Measurements from ENCODE around the gene LOXL4.
A peak's percentile ranks its signal among the peaks of the same experiment; 100 is the strongest.

The LOXL4 gene

DNA sequence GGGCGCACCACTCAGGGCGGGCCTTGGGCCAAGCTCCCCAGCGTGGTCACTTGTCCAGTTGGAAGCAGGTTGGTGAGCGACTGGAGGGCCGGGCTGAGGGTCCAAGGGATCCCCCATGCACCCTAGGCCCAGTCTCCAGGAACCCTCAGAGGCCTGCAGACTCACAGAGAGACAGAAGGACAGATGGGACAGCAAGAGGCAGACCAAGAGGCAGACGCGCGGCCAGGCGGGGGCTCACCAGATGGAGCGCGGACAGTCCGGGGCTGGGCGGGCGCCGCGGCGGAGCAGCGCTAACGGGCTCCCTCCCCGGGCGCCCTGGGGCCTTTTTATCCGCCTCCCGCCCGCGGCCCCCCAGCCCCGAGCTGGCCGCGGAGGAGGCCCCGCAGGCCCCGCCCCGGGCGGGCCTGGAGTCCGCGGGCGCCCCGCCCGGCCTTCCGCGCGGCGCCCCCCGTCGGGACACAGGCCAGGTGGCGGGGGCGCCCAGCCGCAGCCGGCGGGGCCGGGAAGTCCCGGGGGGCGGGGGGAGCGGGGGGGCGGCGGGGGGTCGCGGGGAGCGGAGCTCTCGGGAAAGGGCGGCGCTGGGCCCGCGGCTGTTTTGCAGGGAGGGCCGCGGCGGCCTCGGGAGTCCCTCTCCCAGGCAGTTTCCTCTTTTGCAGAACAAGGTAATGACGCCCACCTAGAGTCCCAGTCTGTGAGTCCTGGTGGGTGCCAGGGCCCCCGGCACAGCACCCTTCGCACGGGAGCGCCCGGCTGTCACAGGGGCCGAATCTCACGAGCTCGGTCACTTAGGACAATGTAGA lies at the start of gene LOXL4:
Gene LOXL4 (minus strand): TSS at position 301 of the 800 bp plus-strand sequence. CDS start 5,175 bp downstream, outside the sequence.
- peak within 1 kb of the TSS; percentile 80 for H3K27ac ChIP-seq (ENCODE audit: low read length)
- H3K9ac ChIP-seq (ENCODE audit: low read length in 2 of 2) = peak within 1 kb of the TSS; percentile 59 to 78
- H3K4me1 ChIP-seq (ENCODE audit: control insufficient read depth, insufficient read depth, low read length) = peaks cover 43% of the 10 kb centered on the region
- H3K4me3 ChIP-seq (ENCODE audit: low read length in 2 of 2) = peak within 1 kb of the TSS; percentile 67 to 71
- H3K27me3 ChIP-seq (ENCODE audit: control insufficient read depth in 1 of 2, insufficient read depth in 2 of 2, low read length in 2 of 2) = no peaks in the 10 kb centered on the region
- H3K9me3 ChIP-seq (ENCODE audit: control insufficient read depth in 2 of 2, low read length in 2 of 2) = no peaks in the 10 kb centered on the region
- H3K36me3 ChIP-seq (ENCODE audit: control insufficient read depth in 2 of 2, insufficient read depth in 2 of 2, low read length in 2 of 2) = no peaks in the 10 kb centered on the region

DNA sequence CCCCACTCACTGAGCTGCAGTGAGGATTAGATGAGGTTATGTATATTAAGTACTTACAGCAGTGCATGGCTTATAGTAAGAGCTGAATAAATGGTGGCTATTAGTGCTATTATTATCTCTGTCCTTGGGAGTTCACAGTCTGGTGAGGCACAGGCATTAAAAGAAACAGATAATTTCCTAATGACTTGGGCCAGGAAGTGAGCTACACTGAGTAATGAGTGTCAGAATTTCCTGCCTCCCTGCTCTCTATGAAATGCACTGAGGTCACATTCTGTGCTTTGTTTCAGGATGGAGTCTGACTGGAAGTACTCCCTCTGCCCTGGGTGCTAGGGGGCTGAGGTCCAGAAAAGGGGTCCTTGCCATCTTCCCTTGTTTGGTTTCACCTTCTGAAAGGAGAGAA lies 48.7 kb upstream of the LOXL4 start:
- H3K4me3 ChIP-seq (ENCODE audit: low read length in 2 of 2) = no peak overlapping the region
- H3K27ac ChIP-seq (ENCODE audit: low read length) = no peak overlapping the region
- H3K36me3 ChIP-seq (ENCODE audit: control insufficient read depth in 2 of 2, insufficient read depth in 2 of 2, low read length in 2 of 2) = no peaks in the 10 kb centered on the region
- H3K9ac ChIP-seq (ENCODE audit: low read length in 2 of 2) = no peak overlapping the region
- H3K9me3 ChIP-seq (ENCODE audit: control insufficient read depth in 2 of 2, low read length in 2 of 2) = no peaks in the 10 kb centered on the region
- H3K27me3 ChIP-seq (ENCODE audit: control insufficient read depth in 1 of 2, insufficient read depth in 2 of 2, low read length in 2 of 2) = no peaks in the 10 kb centered on the region
- H3K4me1 ChIP-seq (ENCODE audit: control insufficient read depth, insufficient read depth, low read length) = no peaks in the 10 kb centered on the region

DNA sequence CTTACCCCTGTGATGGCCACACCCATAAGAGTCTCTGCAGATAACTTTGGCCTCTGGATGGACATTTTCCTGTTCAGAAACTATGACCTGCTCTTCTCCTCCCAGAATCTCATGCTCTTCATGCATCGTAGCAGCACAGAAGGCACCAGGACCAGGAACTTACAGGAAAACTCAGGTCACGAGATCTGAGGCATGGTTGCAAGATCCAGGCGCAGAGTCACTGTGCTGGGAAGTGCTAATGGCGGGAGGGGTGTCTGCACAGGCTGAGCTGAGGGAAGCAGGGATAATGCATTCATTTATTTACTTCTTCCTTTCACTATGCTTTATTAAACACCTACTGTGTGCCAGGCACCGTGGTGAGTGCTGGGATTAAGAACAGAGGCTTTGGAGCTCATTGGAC lies 48.2 kb upstream of the LOXL4 start:
- Histone ChIP-seq H3K4me1 (ENCODE audit: control insufficient read depth, insufficient read depth, low read length) (no peaks in the 10 kb centered on the region), H3K27me3 (ENCODE audit: control insufficient read depth in 1 of 2, insufficient read depth in 2 of 2, low read length in 2 of 2) (no peaks in the 10 kb centered on the region), H3K4me3 (ENCODE audit: low read length in 2 of 2) (no peak overlapping the region), H3K27ac (ENCODE audit: low read length) (no peak overlapping the region), H3K9ac (ENCODE audit: low read length in 2 of 2) (no peak overlapping the region), H3K36me3 (ENCODE audit: control insufficient read depth in 2 of 2, insufficient read depth in 2 of 2, low read length in 2 of 2) (no peaks in the 10 kb centered on the region), H3K9me3 (ENCODE audit: control insufficient read depth in 2 of 2, low read length in 2 of 2) (no peaks in the 10 kb centered on the region)

GRCh38 chr10:98314532-98315284 lies 46.7 kb upstream of the LOXL4 start:
- Histone ChIP-seq H3K9ac (ENCODE audit: low read length in 2 of 2) (no peak overlapping the region), H3K27ac (ENCODE audit: low read length) (no peak overlapping the region), H3K4me3 (ENCODE audit: low read length in 2 of 2) (no peak overlapping the region), H3K27me3 (ENCODE audit: control insufficient read depth in 1 of 2, insufficient read depth in 2 of 2, low read length in 2 of 2) (no peaks in the 10 kb centered on the region), H3K9me3 (ENCODE audit: control insufficient read depth in 2 of 2, low read length in 2 of 2) (no peaks in the 10 kb centered on the region), H3K36me3 (ENCODE audit: control insufficient read depth in 2 of 2, insufficient read depth in 2 of 2, low read length in 2 of 2) (no peaks in the 10 kb centered on the region), H3K4me1 (ENCODE audit: control insufficient read depth, insufficient read depth, low read length) (peaks cover 4% of the 10 kb centered on the region)

DNA sequence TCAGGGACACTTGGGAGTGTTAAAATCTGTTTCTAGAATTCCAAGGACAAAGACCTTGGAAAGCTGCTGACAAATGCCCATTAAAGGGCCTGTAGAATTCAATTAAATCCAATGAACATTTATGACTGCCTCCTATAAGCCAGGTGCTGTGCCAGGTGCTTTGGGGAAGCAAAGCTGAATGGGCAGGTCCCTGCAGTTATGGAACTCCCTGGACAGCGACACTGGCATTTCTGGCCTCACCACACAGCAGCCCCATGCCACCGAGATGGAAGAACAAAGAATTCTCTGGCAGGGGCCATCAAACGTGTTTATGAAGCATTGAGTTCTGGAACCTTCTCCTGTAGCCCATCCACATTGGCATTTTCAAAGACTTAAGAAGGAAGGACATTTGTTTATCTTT lies 45.6 kb upstream of the LOXL4 start:
- Histone ChIP-seq H3K4me1 (ENCODE audit: control insufficient read depth, insufficient read depth, low read length) (peaks cover 11% of the 10 kb centered on the region), H3K9me3 (ENCODE audit: control insufficient read depth in 2 of 2, low read length in 2 of 2) (no peaks in the 10 kb centered on the region), H3K27ac (ENCODE audit: low read length) (no peak overlapping the region), H3K9ac (ENCODE audit: low read length in 2 of 2) (no peak overlapping the region), H3K36me3 (ENCODE audit: control insufficient read depth in 2 of 2, insufficient read depth in 2 of 2, low read length in 2 of 2) (no peaks in the 10 kb centered on the region), H3K27me3 (ENCODE audit: control insufficient read depth in 1 of 2, insufficient read depth in 2 of 2, low read length in 2 of 2) (no peaks in the 10 kb centered on the region), H3K4me3 (ENCODE audit: low read length in 2 of 2) (no peak overlapping the region)

DNA sequence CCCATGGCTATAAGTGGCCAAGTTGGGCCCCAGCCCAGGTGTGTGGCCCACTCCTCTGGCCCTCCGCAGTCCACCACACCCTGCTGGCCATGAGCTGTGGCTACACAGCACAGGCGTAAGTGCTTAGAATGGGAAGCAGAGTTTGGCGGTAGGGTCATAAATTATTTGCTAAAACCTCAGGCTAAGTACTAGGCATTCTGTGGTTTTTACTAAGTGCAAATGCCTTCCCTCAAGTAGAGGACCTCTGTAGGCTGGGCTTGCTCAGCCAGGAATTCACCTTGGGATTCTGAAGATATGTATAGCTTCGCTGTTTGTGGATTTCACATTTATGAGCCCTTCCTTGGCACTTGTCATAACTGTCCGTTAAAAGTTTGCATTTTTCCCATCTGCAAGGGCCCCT lies 44.8 kb upstream of the LOXL4 start:
- H3K4me3 ChIP-seq (ENCODE audit: low read length in 2 of 2) = no peak overlapping the region
- no peak overlapping the region for H3K9ac ChIP-seq (ENCODE audit: low read length in 2 of 2)
- no peaks in the 10 kb centered on the region for H3K36me3 ChIP-seq (ENCODE audit: control insufficient read depth in 2 of 2, insufficient read depth in 2 of 2, low read length in 2 of 2)
- peaks cover 11% of the 10 kb centered on the region for H3K4me1 ChIP-seq (ENCODE audit: control insufficient read depth, insufficient read depth, low read length)
- no peaks in the 10 kb centered on the region for H3K9me3 ChIP-seq (ENCODE audit: control insufficient read depth in 2 of 2, low read length in 2 of 2)
- no peak overlapping the region for H3K27ac ChIP-seq (ENCODE audit: low read length)
- H3K27me3 ChIP-seq (ENCODE audit: control insufficient read depth in 1 of 2, insufficient read depth in 2 of 2, low read length in 2 of 2) = no peaks in the 10 kb centered on the region

DNA sequence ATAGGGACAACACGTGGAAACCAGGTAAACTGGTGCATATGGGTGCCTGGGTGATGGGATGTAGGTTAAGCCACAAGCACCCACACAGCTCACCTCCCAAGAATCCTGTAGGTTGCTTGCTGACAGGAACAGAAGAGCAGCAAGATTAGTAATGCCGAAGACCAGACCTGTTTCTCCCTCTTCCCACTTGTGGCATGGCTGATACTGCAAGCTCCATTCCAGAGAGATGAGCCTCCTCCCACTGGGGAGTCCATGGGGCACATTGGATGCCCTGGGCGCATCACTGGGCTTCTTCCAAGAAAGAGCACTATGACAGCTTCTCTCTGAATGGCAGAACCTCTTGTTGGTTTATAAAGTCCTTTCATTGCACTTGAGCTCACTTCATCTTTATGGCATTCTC lies 44.4 kb upstream of the LOXL4 start:
- Histone ChIP-seq H3K4me3 (ENCODE audit: low read length in 2 of 2) (no peak overlapping the region), H3K27me3 (ENCODE audit: control insufficient read depth in 1 of 2, insufficient read depth in 2 of 2, low read length in 2 of 2) (no peaks in the 10 kb centered on the region), H3K9ac (ENCODE audit: low read length in 2 of 2) (no peak overlapping the region), H3K36me3 (ENCODE audit: control insufficient read depth in 2 of 2, insufficient read depth in 2 of 2, low read length in 2 of 2) (no peaks in the 10 kb centered on the region), H3K9me3 (ENCODE audit: control insufficient read depth in 2 of 2, low read length in 2 of 2) (no peaks in the 10 kb centered on the region), H3K27ac (ENCODE audit: low read length) (no peak overlapping the region), H3K4me1 (ENCODE audit: control insufficient read depth, insufficient read depth, low read length) (peaks cover 11% of the 10 kb centered on the region)

- Histone ChIP-seq H3K27ac (ENCODE audit: low read length) (no peak overlapping the region), H3K36me3 (ENCODE audit: control insufficient read depth in 2 of 2, insufficient read depth in 2 of 2, low read length in 2 of 2) (no peaks in the 10 kb centered on the region), H3K9me3 (ENCODE audit: control insufficient read depth in 2 of 2, low read length in 2 of 2) (no peaks in the 10 kb centered on the region), H3K4me3 (ENCODE audit: low read length in 2 of 2) (no peak overlapping the region), H3K27me3 (ENCODE audit: control insufficient read depth in 1 of 2, insufficient read depth in 2 of 2, low read length in 2 of 2) (peaks cover 0 to 2% of the 10 kb centered on the region in 2 donors), H3K4me1 (ENCODE audit: control insufficient read depth, insufficient read depth, low read length) (peaks cover 11% of the 10 kb centered on the region), H3K9ac (ENCODE audit: low read length in 2 of 2) (no peak overlapping the region)
Observed at GRCh38 chr10:98310701-98311100, 42.7 kb upstream of the LOXL4 start.

GRCh38 chr10:98309366-98310355 lies 41.7 kb upstream of the LOXL4 start:
- Histone ChIP-seq H3K9me3 (ENCODE audit: control insufficient read depth in 2 of 2, low read length in 2 of 2) (no peaks in the 10 kb centered on the region), H3K4me1 (ENCODE audit: control insufficient read depth, insufficient read depth, low read length) (peaks cover 11% of the 10 kb centered on the region), H3K9ac (ENCODE audit: low read length in 2 of 2) (peak overlapping the region; percentile 3 to 47), H3K36me3 (ENCODE audit: control insufficient read depth in 2 of 2, insufficient read depth in 2 of 2, low read length in 2 of 2) (no peaks in the 10 kb centered on the region), H3K4me3 (ENCODE audit: low read length in 2 of 2) (peak overlapping the region; percentile 36 to 55), H3K27ac (ENCODE audit: low read length) (no peak overlapping the region), H3K27me3 (ENCODE audit: control insufficient read depth in 1 of 2, insufficient read depth in 2 of 2, low read length in 2 of 2) (peaks cover 0 to 2% of the 10 kb centered on the region in 2 donors)

- Histone ChIP-seq H3K36me3 (ENCODE audit: control insufficient read depth in 2 of 2, insufficient read depth in 2 of 2, low read length in 2 of 2) (no peaks in the 10 kb centered on the region), H3K9ac (ENCODE audit: low read length in 2 of 2) (no peak overlapping the region), H3K27ac (ENCODE audit: low read length) (no peak overlapping the region), H3K9me3 (ENCODE audit: control insufficient read depth in 2 of 2, low read length in 2 of 2) (no peaks in the 10 kb centered on the region), H3K4me1 (ENCODE audit: control insufficient read depth, insufficient read depth, low read length) (peaks cover 11% of the 10 kb centered on the region), H3K4me3 (ENCODE audit: low read length in 2 of 2) (peak overlapping the region; percentile 36 to 55), H3K27me3 (ENCODE audit: control insufficient read depth in 1 of 2, insufficient read depth in 2 of 2, low read length in 2 of 2) (peaks cover 0 to 2% of the 10 kb centered on the region in 2 donors)
Observed at GRCh38 chr10:98308669-98309365, 40.8 kb upstream of the LOXL4 start.

Measured in stomach smooth muscle (tissue), 2 donors.